C4-2B (cell line): Measurements from ENCODE around the gene PTGS2.
"Not testable (repeated sequence)": the region's sequence is repeated elsewhere in the genome, so short reads cannot be mapped to it uniquely, and the experiment has no call there.

Source experiments
- H3K27ac ChIP-seq: fragments of 450-650 bp; 2 replicates; pipeline ENCODE4 v1.5.1; 2017
- ZFX ChIP-seq: fragments of 450-650 bp; IDR thresholded peaks from 2 replicates; pipeline ENCODE4 v1.6.1; 2017
- TF ChIP-seq, protein P1 (sequence below): fragments of 450-650 bp; conservative IDR thresholded peaks from 2 replicates; pipeline ENCODE4 v1.5.1; 2017; ENCODE audit warnings: mild to moderate bottlenecking

The PTGS2 gene

GRCh38 chr1:186681121-186681520 is 898 bp upstream of the PTGS2 start:
- TF ChIP-seq, protein P1, sequence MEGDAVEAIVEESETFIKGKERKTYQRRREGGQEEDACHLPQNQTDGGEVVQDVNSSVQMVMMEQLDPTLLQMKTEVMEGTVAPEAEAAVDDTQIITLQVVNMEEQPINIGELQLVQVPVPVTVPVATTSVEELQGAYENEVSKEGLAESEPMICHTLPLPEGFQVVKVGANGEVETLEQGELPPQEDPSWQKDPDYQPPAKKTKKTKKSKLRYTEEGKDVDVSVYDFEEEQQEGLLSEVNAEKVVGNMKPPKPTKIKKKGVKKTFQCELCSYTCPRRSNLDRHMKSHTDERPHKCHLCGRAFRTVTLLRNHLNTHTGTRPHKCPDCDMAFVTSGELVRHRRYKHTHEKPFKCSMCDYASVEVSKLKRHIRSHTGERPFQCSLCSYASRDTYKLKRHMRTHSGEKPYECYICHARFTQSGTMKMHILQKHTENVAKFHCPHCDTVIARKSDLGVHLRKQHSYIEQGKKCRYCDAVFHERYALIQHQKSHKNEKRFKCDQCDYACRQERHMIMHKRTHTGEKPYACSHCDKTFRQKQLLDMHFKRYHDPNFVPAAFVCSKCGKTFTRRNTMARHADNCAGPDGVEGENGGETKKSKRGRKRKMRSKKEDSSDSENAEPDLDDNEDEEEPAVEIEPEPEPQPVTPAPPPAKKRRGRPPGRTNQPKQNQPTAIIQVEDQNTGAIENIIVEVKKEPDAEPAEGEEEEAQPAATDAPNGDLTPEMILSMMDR, result no peak
- TF ChIP-seq ZFX, result no peak
- no peak overlapping the region for H3K27ac ChIP-seq

- H3K27ac ChIP-seq, result no peak overlapping the region
- no peak for TF ChIP-seq ZFX
- TF ChIP-seq, protein P1, result no peak
Measured at GRCh38 chr1:186679924-186680244, 339 bp downstream of the PTGS2 start.

DNA sequence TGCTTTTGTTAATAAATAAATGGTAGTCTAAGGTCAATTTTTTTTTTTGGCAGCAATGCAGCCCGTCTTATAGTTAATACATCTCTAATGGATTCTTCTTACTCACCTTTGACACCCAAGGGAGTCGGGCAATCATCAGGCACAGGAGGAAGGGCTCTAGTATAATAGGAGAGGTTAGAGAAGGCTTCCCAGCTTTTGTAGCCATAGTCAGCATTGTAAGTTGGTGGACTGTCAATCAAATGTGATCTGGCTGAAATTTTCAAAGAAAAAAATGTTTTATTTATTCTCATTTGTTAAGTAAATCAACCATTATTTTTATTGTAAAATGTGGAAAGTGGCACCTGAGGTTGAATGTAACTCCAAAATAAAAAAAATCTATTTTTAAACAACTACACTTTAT is 2.1 kb downstream of the PTGS2 start:
- TF ChIP-seq, protein P1, result no peak
- TF ChIP-seq ZFX, result no peak
- H3K27ac ChIP-seq, result no peak overlapping the region

DNA sequence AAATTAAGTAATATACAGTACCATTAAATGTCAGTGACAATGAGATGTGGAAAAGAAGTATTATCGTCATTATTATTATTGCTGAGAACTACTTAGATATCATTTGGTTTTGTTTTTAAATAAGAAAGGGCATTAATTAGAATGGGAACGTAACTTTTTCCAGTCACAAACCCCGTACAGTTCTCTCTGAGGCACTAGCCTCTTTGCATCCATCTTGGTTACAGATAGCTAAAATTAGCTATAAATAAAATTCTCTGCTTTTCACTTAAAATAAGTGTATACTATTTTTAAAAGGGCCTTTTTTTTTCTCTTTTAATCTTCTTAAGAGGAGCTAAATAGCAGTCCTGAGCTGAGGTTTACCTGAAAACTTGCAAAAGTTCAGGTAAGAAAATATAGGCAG is 7.6 kb downstream of the PTGS2 start:
- H3K27ac ChIP-seq, result no peak overlapping the region
- TF ChIP-seq ZFX, result no peak
- TF ChIP-seq, protein P1, result no peak

- no peak for TF ChIP-seq ZFX
- TF ChIP-seq, protein P1, result no peak
Measured at GRCh38 chr1:186672131-186672530, 8.1 kb downstream of the PTGS2 start.

DNA sequence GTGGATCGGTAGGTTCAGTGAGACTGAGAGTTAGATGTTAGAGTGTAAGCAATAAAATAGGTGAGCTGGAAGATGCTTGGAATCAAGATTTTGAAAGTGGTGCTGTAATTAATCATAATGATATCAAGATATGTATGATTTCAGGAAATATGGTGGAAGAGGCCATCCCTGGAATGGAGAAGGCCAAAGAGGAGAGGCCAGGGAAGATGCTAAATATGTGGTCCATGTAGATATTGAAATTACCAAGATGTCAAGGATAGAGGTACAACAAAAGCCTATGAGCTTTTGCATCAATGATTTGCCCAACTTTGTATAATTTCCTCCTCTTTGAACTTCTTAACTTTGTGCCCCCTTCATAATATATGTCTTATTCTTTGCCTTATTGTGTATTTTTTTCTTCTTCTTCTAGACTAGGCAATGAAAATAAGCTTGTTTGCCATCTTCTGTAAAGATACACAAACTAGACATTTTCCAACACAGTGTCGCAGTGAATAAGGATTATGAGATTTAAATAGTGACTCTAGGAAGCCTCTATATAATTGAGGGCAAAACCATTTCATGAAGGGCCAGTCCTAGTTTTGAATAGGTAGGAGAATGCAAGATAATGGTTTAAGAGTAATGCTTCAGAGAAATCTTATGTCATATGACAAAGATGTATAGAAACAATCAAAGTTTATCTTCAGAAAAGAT is 8.9 kb downstream of the PTGS2 start:
- H3K27ac ChIP-seq, result no peak overlapping the region
- TF ChIP-seq, protein P1, result no peak
- no peak for TF ChIP-seq ZFX

More at GRCh38 chr1:186672131-186672530, 8.1 kb downstream of the PTGS2 start:
- no peak overlapping the region for H3K27ac ChIP-seq

GRCh38 chr1:186670297-186671135 is 9.7 kb downstream of the PTGS2 start:
- no peak for TF ChIP-seq ZFX
- TF ChIP-seq, protein P1, result no peak
- H3K27ac ChIP-seq, result no peak overlapping the region

GRCh38 chr1:186669784-186670183 is 10.4 kb downstream of the PTGS2 start:
- H3K27ac ChIP-seq, result not testable (repeated sequence)

GRCh38 chr1:186664217-186664616 is 16.0 kb downstream of the PTGS2 start:
- not testable (repeated sequence) for H3K27ac ChIP-seq
